Testis (tissue), 2 donors: ENCODE results near the gene UBQLN4.

Experiments used
- POLR2A ChIP-seq: fragments of 450-650 bp; IDR thresholded peaks from one replicate; pipeline ENCODE4 v1.6.1; 2017; ENCODE audit warnings: antibody characterized with exemption, mild to moderate bottlenecking, moderate library complexity
- TF ChIP-seq, protein P1 (sequence below), 3 experiments: fragments of 450-650 bp in 2 of 3; fragments of 200-600 bp in 1 of 3; sonication (generic) in 1 of 3; IDR thresholded peaks; one replicate each; pipeline ENCODE4 v1.5.1; 2016 to 2019; ENCODE audit warnings: antibody characterized with exemption in 3 of 3, mild to moderate bottlenecking in 2 of 3, moderate library complexity in 1 of 3

DNA sequence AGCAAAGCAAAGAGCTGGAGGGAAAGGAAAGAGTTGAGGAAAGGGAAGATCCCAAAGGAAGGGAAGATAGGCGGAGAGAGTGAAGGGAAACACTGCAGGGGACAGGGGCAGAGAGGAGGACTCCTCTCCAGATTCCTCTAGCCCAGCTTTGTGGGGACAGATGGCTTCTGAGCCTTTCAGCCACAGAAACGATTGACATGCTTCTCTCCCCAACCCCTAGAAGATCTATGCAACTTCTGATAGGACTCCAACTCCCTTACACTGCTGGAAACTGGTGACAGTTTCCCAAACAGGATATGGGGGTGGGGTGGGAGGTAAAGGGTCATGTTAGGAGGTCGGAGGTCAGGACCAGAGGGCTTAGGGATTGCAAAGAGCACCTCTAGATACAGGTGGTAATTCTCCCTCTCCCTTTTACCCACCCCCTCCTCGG, 22.2 kb upstream of the UBQLN4 start:
- TF ChIP-seq, protein P1, sequence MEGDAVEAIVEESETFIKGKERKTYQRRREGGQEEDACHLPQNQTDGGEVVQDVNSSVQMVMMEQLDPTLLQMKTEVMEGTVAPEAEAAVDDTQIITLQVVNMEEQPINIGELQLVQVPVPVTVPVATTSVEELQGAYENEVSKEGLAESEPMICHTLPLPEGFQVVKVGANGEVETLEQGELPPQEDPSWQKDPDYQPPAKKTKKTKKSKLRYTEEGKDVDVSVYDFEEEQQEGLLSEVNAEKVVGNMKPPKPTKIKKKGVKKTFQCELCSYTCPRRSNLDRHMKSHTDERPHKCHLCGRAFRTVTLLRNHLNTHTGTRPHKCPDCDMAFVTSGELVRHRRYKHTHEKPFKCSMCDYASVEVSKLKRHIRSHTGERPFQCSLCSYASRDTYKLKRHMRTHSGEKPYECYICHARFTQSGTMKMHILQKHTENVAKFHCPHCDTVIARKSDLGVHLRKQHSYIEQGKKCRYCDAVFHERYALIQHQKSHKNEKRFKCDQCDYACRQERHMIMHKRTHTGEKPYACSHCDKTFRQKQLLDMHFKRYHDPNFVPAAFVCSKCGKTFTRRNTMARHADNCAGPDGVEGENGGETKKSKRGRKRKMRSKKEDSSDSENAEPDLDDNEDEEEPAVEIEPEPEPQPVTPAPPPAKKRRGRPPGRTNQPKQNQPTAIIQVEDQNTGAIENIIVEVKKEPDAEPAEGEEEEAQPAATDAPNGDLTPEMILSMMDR (IDR thresholded peaks at IDR 0.05), result no peak
- no peak for TF ChIP-seq POLR2A
